Lower lobe of right lung (tissue), 2 donors: ENCODE measurements around the gene DOCK6. TPM values are rescaled to one million over a fixed set of nuclear protein-coding genes. Genes with fewer than 3 reads are reported as not detected.

Experiments
- ATAC-seq, 2 donors: fragments of 200-7000 bp; cut with Tn5 transposase; one replicate each; pipeline ENCODE4 v1.9.1; 2020 to 2022; ENCODE audit warnings: mild to moderate bottlenecking in 2 of 2, moderate library complexity in 2 of 2
- DNase-seq: peaks from one replicate; pipeline ENCODE4 v3.0.0-alpha.2; 2020
- H3K27ac ChIP-seq: fragments of 200-600 bp; one replicate; pipeline ENCODE4 v1.8.0; 2022
- H3K27me3 ChIP-seq: fragments of 200-600 bp; one replicate; pipeline ENCODE4 v1.8.0; 2022; ENCODE audit warnings: low read depth
- H3K36me3 ChIP-seq: fragments of 200-600 bp; one replicate; pipeline ENCODE4 v1.8.0; 2022; ENCODE audit warnings: mild to moderate bottlenecking
- H3K4me1 ChIP-seq: fragments of 200-600 bp; one replicate; pipeline ENCODE4 v1.8.0; 2022
- H3K4me3 ChIP-seq: fragments of 200-600 bp; one replicate; pipeline ENCODE4 v1.8.0; 2022; ENCODE audit warnings: mild to moderate bottlenecking
- H3K9me3 ChIP-seq: fragments of 200-600 bp; one replicate; pipeline ENCODE4 v1.8.0; 2022
- CTCF ChIP-seq: fragments of 200-600 bp; IDR thresholded peaks from one replicate; pipeline ENCODE4 v1.8.0; 2022; ENCODE audit warnings: antibody characterized with exemption, mild to moderate bottlenecking
- intact Hi-C: fragments of 100-400 bp; cut with DNase I; formaldehyde crosslinking; loops from one replicate; pipeline ENCODE4 v1.11.0; 2022
- total RNA-seq: library from RNA; stranded (reverse); fragmentation: NEBNext Ultra II Directional; extraction: Animal tissue kit (Norgen Biotek cat#: 25700); gene quantifications from one replicate; pipeline ENCODE4 v1.2.1, GENCODE V29; 2021
- donor health status: DM: no; HTN: yes; CAD: no; lungs with severe emphysema.

The DOCK6 gene
- total RNA-seq, 1 donor from 2014 or later = 106 TPM

- H3K4me1 ChIP-seq = no peaks in the 10 kb centered on the region
- H3K36me3 ChIP-seq = peaks cover 77% of the 10 kb centered on the region
- no peaks in the 10 kb centered on the region for H3K27me3 ChIP-seq
- TF ChIP-seq CTCF = no peak
- DNase-seq (no peak), ATAC-seq (no peak)
- no peaks in the 10 kb centered on the region for H3K9me3 ChIP-seq
- H3K27ac ChIP-seq = no peak overlapping the region
- H3K4me3 ChIP-seq = no peak overlapping the region
- intact Hi-C loops = no loop called here
These were observed 27.7 kb downstream of the DOCK6 start for GRCh38 chr19:11234486-11235075.

GRCh38 chr19:11233073-11233472, 29.3 kb downstream of the DOCK6 start:
- Histone ChIP-seq H3K9me3 (no peaks in the 10 kb centered on the region), H3K27ac (no peak overlapping the region), H3K4me3 (no peak overlapping the region), H3K4me1 (no peaks in the 10 kb centered on the region), H3K27me3 (no peaks in the 10 kb centered on the region), H3K36me3 (peaks cover 75% of the 10 kb centered on the region)
- intact Hi-C loops = no loop called here
- no peak for TF ChIP-seq CTCF
- DNase-seq = no peak
- no peak for ATAC-seq

GRCh38 chr19:11232555-11232954, 29.8 kb downstream of the DOCK6 start:
- no peak for DNase-seq
- ATAC-seq = peak in 1 of 2 donors; percentile 35
- intact Hi-C loops = no loop called here

GRCh38 chr19:11230621-11231386, 31.5 kb downstream of the DOCK6 start:
- Histone ChIP-seq H3K27me3 (no peaks in the 10 kb centered on the region), H3K4me3 (no peak overlapping the region), H3K9me3 (no peaks in the 10 kb centered on the region), H3K4me1 (no peaks in the 10 kb centered on the region), H3K36me3 (peaks cover 69% of the 10 kb centered on the region), H3K27ac (no peak overlapping the region)
- DNase-seq = no peak
- ATAC-seq = no peak
- intact Hi-C loops = no loop called here
- TF ChIP-seq CTCF = no peak

More at GRCh38 chr19:11232555-11232954, 29.8 kb downstream of the DOCK6 start:
- no peak for TF ChIP-seq CTCF
- Histone ChIP-seq H3K4me1 (no peaks in the 10 kb centered on the region), H3K9me3 (no peaks in the 10 kb centered on the region), H3K27me3 (no peaks in the 10 kb centered on the region), H3K27ac (no peak overlapping the region), H3K4me3 (no peak overlapping the region), H3K36me3 (peaks cover 71% of the 10 kb centered on the region)

GRCh38 chr19:11227195-11227886, 35.0 kb downstream of the DOCK6 start:
- DNase-seq = no peak
- Histone ChIP-seq H3K27ac (no peak overlapping the region), H3K4me3 (no peak overlapping the region), H3K9me3 (no peaks in the 10 kb centered on the region), H3K36me3 (peaks cover 57% of the 10 kb centered on the region), H3K27me3 (no peaks in the 10 kb centered on the region), H3K4me1 (no peaks in the 10 kb centered on the region)
- intact Hi-C loops = no loop called here
- TF ChIP-seq CTCF = peak; percentile 13
- peak; percentile 13 to 18 for ATAC-seq
